ENCODE measurements around the gene HPRT1.

HPRT1 gene

GRCh38 chrX:134470013-134470412 is 10.0 kb downstream of the HPRT1 start:
- Histone ChIP-seq H3K27ac (no peak overlapping the region), H3K4me3 (no peak overlapping the region)

DNA sequence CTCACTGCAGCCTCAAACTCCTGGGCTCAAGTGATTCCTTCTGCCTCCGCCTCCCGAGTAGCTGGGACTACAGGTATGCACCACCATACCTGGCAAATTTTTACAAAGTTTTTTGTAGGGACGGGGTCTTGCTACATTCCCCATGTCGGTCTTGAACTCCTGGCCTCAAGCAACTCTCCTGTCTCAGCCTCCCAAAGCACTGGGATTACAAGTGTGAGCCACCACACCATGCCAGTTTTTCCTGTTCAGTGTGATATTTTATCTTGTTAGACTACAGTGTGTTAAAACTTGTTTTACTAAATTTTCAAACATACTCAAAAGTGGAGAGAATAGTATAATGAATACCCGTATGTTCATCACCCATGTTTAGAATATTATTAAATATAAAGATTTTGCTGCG is 12.1 kb downstream of the HPRT1 start:
- H3K27ac ChIP-seq = no peak overlapping the region
- no peak overlapping the region for H3K4me3 ChIP-seq

- Histone ChIP-seq H3K27ac (no peak overlapping the region), H3K4me3 (no peak overlapping the region)
Observed at GRCh38 chrX:134476284-134476683, 16.3 kb downstream of the HPRT1 start.

GRCh38 chrX:134478374-134478773 is 18.4 kb downstream of the HPRT1 start:
- Histone ChIP-seq H3K27ac (no peak overlapping the region), H3K4me3 (no peak overlapping the region)

- no peak overlapping the region for H3K27ac ChIP-seq
- H3K4me3 ChIP-seq = no peak overlapping the region
Observed at GRCh38 chrX:134480061-134480460, 20.1 kb downstream of the HPRT1 start.

DNA sequence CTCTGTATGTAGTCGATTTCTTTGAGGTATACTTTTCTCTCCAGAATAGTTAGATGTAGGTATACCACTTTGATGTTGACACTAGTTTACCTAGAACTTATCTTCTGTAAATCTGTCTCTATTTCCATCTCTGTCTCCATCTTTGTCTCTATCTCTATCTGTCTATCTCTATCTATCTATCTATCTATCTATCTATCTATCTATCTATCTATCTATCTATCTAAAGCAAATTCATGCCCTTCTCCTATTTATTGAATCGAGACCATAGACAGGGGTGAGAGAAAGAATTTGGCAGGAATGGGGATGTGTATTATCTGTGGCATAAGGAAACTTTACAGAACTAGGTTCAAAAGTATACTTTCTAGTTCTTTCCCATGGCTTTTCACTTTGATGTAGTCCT is 21.4 kb downstream of the HPRT1 start:
- Histone ChIP-seq H3K4me3 (no peak overlapping the region), H3K27ac (no peak overlapping the region)

- Histone ChIP-seq H3K4me3 (no peak overlapping the region), H3K27ac (no peak overlapping the region)
Observed at GRCh38 chrX:134482371-134482770, 22.4 kb downstream of the HPRT1 start.

DNA sequence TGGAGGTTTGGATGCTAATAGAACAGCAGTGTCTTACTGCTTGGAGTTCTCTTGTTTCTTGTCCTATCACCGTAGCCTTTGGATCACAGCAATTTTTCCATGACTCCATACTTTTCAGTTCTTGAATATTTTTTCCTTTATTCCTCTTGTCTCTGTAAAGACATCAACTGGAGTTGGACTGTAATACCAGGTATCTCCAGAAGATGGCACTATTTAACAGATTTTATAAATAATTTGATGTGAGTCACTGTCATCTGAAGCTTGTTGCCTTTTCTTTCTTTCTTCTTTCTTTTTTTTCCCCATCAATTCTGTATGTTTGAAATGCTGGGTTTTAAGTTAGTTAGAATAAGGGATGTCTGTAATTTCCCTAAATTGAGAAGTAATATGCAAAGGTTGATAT is 24.1 kb downstream of the HPRT1 start:
- Histone ChIP-seq H3K4me3 (no peak overlapping the region), H3K27ac (no peak overlapping the region)

- no peak overlapping the region for H3K27ac ChIP-seq
- no peak overlapping the region for H3K4me3 ChIP-seq
Observed at GRCh38 chrX:134501941-134502340, 42.0 kb downstream of the HPRT1 start.

GRCh38 chrX:134502686-134503085 is 42.7 kb downstream of the HPRT1 start:
- Histone ChIP-seq H3K27ac (no peak overlapping the region), H3K4me3 (no peak overlapping the region)

DNA sequence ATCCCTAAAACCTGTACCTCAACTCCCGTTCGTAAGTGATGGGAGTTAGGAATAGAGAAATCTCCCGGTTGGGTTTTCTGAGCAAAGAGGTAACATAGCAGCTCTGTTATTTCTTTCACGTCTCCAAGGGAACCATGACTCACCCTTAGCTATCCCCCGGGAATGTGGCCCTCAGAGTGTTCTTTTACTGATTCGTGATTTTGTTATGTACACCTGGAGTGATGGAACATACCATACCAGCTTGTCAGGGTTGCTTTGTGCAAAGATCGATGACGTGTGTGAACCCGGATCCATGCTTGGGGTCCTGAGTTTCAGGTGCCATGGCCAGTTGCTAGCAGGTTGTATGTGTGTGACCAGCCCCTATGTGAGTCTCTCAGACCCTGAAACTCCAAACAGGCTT is 52.6 kb downstream of the HPRT1 start:
- no peak overlapping the region for H3K4me3 ChIP-seq
- no peak overlapping the region for H3K27ac ChIP-seq

- Histone ChIP-seq H3K4me3 (no peak overlapping the region), H3K27ac (no peak overlapping the region)
Observed at GRCh38 chrX:134513091-134513490, 53.1 kb downstream of the HPRT1 start.

DNA sequence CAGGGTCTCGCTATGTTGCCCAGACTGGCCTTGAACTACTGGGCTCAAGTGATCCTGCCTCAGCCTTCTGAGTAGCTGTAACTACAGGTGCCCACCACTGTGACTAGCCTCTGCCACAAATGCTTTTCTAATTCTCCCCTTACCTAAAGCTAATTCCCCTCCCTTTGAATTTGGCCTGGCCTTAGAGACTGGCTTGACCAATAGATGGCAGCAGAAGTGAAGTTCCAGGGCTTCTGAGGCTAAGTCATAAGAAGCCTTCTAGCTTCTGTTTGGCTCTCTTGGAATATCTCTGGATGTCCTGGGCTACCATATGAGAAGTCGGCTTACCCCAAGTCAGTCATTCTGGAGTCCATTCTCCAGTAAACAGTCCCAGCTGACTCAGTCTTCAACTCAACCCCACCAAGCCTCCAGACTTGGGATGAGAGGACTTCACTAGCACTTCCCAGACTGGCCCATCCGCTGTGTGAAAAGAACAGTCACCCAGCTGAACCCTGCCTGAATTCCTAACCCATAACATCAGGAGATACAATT is 61.0 kb downstream of the HPRT1 start:
- no peak overlapping the region for H3K27ac ChIP-seq
- H3K4me3 ChIP-seq = no peak overlapping the region

DNA sequence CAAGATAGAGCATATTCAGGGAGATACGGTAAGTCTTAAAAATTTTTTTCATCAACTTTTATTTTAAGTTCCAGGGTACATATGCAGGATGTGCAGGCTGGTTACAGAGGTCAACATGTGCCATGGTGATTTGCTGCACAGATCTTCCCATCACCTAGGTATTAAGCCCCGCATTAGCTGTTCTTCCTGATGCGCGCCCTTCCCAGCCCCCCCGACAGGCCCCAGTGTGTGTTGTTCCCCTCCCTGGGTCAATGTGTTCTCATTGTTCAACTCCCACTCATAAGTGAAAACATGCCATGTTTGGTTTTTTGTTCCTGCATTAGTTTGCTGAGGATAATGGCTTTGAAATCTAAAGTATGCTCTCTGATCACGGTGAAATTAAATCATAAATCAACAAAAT is 64.2 kb downstream of the HPRT1 start:
- no peak overlapping the region for H3K4me3 ChIP-seq
- H3K27ac ChIP-seq = no peak overlapping the region

GRCh38 chrX:134525086-134525792 is 65.3 kb downstream of the HPRT1 start:
- H3K27ac ChIP-seq = no peak overlapping the region
- no peak overlapping the region for H3K4me3 ChIP-seq

DNA sequence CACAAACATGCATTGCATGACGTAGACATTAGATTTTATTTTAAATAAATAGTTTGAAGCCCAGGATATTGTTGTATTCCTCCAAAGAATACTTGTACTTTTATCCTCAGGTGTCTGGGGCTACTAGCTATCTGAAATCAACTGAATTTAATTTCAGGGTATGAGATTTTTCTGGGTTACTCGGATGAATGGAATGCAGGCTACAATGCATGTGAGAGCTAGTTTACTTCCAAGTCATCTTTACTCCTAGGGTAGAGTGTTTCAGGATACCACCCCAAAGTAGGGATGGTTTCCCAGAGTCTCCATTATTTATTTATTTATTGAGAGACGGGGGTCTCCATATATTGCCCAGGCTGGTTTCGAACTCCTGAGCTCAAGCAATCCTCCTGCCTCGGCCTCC is 66.4 kb downstream of the HPRT1 start:
- Histone ChIP-seq H3K4me3 (no peak overlapping the region), H3K27ac (no peak overlapping the region)

GRCh38 chrX:134528960-134529359 is 69.0 kb downstream of the HPRT1 start:
- Histone ChIP-seq H3K27ac (no peak overlapping the region), H3K4me3 (no peak overlapping the region)

DNA sequence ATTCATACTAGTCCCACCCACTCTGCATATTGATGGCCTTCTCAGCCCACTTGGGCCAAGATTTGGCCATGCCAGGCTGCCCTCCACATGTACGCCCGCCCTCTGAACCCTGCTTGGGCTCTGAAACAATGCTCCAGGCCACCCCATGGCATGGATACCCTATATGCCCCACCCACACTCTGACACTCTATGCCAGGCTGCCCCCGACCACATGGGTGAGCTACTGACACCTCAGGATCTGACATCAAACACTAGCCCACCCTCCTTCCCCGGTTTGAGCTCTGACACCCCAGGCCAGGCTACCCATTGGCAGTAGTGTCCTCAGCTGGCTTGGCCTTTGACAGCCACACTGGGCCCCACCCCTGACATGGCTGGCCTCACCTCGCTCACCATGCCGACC is 69.5 kb downstream of the HPRT1 start:
- no peak overlapping the region for H3K27ac ChIP-seq
- no peak overlapping the region for H3K4me3 ChIP-seq

GRCh38 chrX:134530845-134531244 is 70.9 kb downstream of the HPRT1 start:
- H3K27ac ChIP-seq = no peak overlapping the region
- H3K4me3 ChIP-seq = no peak overlapping the region

- Histone ChIP-seq H3K4me3 (no peak overlapping the region), H3K27ac (no peak overlapping the region)
Observed at GRCh38 chrX:134533352-134533751, 73.4 kb downstream of the HPRT1 start.

GRCh38 chrX:134533952-134534351 is 74.0 kb downstream of the HPRT1 start:
- H3K27ac ChIP-seq = no peak overlapping the region

More at GRCh38 chrX:134533952-134534351, 74.0 kb downstream of the HPRT1 start:
- H3K4me3 ChIP-seq = no peak overlapping the region
